HG03280 (cell line): ENCODE results near the gene PREX1.
"Not testable (repeated sequence)": the region's sequence is repeated elsewhere in the genome, so short reads cannot be mapped to it uniquely, and the experiment has no call there.

Experiments used
- ATAC-seq: cut with Tn5 transposase; IDR thresholded peaks from one replicate; pipeline ENCODE4 v1.9.1; 2021; ENCODE audit warnings: mild to moderate bottlenecking, moderate library complexity; ENCODE audit not compliant: unreplicated experiment

PREX1 gene

DNA sequence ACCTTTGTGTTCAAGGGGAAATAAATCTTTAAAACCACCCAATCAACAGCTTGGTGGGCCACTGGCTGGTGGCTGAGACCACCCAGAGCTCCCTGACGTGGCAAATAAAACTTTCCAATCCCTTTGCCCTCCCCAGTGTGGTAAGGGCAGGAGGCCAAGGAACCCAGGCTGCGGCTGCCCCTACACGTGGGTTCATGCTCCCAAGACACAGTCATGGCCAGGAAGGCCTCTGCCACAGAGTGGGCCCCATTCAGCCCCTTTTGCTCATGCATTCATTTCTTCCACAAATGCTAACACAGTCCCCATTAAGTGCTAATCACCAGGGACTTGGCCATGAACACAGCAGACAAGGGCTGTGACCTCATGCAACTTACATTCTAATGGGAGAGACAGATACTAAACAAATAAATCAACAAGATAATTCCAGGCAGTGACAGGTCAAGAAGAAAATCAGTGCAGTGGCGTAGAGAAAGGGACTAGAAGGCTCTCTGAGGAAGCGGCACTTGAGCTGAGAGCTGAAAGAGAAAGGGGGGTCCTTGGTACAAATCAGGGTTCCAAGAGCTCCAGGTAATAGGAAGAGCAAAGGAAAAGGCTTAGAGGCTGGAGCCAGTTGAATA, 13.8 kb downstream of the PREX1 start:
- no peak for ATAC-seq

DNA sequence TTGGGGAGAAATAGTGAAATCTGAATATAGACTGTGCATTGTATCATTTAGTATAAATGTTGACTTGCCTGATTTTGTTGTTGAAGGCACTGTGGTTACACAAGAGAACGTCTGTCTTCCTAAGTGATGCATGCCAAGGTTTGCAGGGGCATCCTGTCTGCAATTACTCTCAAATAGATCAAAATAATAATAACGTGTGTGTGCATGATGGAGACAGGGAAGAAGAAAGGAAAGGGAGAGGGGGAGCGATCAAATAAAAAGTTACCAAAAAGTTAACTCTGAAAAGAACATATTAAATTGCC, 14.4 kb downstream of the PREX1 start:
- no peak for ATAC-seq

DNA sequence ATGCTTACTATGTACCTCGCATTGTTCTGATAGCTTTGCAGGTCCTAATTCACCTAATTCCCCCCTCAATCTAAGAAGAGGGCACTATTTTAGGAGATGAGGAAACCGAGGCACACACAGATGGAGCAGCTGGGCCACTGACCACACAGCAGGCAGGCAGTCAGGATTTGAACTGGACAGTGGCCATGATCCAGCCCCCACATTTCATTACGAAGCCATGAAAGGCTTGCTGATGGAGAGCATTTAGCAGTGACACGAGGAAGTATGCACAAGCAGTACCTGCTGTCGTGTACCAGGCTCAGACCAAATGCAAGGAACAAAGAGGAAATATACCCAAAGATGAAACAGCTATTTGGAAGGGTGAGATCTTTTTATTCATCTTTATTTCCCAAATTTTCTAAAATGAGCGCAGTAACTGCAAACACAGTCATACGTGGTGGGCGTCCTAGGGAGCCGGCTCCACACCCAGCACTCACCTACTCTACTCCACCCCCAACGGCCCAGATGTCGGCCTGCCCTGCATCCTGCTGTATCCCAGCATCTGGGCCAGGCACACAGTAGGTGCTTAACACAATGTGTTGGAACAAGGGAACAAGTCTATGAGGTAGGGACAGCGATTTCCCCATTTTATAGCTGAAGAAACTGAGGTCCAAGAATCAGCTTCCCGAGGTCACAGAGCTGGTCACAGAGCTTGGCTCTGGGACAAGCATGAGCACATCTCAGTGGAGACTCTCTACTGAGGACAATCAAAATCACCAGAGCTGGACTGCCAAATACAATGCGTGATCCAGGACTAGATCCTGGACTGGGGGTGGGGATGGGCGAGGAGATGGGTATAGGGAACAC, 15.0 kb downstream of the PREX1 start:
- ATAC-seq: no peak

DNA sequence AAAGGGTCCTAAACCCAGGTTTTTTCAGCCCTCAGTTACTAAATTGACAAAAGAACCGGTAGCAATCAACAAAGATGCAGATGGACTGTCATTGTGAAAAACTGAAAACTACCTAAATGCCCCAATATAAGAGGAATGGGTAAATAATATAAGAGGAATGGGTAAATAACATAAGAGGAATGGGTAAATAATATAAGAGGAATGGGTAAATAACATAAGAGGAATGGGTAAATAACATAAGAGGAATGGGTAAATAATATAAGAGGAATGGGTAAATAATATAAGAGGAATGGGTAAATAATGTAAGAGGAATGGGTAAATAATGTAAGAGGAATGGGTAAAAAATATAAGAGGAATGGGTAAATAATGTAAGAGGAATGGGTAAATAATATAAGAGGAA, 15.7 kb downstream of the PREX1 start:
- not testable (repeated sequence) for ATAC-seq

DNA sequence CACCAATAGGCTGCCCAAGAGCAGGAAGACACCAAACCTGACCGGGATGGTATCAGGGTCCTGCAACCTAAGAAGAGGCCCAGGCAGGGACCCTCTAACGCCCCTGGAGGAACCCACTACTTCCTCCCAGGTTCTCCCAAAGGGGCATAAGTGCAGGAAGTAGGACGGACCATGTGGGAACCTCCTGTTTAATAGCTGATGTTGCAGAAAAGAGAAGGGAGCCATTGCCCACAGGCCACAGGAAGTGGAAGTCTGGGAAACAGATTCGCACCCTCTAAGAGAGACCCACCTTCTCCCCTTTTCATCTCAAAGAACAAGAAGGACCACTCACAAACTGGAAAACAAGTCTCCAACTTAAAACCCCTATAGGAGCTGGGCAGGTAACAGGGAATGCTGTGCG, 18.1 kb downstream of the PREX1 start:
- no peak for ATAC-seq

DNA sequence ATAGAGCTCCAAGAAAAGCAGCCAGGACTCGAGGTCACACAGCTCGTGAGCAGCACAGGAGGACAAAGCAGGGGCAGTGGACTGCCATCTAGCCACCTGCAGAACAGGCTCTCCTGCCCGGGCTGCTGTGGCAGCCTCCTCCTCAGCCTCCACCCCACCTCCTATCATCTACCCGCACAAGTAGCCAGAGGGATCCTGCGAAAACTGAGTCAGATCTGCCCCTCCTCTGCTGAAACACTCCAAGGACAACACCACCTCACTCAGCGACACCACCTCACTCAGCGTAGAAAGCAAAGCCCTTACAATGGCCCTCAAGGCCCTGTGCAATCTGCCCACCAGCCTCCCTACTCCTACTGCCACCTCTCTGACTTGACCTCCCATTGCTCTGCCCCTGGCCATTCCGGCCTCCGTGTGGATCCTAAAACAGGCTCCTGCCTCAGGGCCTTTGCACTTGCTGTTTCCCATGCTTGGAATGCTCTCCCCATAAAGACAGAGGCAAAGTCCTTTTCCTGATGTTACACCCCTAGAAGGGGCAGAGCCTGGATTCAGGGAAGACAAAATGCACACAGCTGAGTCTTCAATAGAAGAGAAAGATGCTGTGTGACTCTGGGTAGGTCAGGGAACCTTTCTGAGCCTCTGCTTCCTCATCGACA, 19.3 kb downstream of the PREX1 start:
- no peak for ATAC-seq

DNA sequence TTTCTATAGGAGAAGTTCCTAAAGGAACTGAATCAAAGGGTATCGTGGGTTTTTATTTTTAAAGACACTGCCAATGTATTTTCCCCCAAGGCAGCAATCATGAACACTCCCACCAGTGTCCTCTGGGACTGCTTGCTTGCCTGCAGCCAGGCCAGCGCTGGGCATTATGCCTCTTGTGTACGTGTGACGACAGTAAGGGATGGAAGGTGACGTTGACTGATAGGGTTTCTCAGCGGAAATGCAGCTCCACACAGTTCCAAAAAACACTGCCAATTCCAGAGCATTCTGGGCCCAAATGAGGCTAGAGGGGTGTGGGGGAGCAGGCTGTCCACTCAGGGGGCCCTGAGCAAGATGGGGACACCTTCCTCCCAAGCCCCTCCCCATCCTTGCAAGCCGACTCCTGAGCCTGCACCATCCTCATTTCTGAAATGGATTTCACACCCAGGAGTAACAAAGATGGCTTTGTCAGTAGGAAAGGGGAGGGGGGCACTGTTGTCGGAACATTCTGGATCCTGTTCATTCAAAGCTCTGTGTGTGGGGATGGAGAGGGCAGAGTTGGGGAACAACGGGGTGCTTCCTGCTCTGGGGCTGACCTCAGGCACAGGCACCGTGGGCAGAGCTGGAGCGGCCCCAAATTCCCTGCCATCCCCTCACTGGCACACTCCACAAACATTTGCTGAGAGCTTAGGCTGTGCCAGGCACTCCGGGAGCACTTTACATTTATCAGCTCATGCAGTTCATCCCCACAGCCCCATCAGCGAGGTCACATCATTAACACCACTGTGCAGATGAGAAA, 20.0 kb downstream of the PREX1 start:
- ATAC-seq: no peak

DNA sequence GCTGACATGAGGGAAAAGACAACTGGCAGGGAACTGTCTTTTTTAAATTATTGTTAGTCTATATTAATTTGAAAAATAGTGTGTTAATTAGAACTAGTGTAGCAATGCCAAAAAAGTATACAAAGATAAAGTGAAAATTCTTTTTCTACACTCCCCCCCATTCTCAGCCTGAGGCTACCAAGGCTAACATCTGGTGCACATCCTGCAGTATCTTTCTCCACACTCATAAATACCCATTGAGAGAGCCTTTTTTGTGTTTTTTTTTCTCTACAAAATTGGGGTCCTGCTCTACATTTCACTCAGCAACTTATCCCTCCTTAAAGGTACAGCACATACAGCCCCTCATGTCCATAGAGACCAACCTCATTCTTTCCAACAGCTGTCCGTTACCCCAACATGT, 20.7 kb downstream of the PREX1 start:
- no peak for ATAC-seq

DNA sequence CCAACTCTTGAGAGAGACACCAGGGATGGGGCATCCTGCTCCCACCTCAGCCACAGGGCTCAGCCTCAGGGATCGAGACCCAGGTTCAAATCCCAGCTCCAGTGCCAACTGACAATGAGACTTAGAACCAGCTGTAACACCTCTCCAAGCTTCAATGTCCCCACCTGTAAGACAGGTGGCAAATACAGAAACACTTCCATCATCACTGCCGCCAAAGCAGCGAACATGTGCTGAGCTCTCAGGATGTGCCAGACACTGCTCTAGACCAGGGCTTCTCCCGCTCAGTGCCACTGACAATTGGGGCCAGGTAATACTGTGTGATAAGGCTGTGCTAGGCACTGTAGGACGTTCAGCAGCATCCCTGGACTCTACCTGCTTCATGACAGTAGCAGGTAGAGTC, 22.1 kb downstream of the PREX1 start:
- no peak for ATAC-seq

DNA sequence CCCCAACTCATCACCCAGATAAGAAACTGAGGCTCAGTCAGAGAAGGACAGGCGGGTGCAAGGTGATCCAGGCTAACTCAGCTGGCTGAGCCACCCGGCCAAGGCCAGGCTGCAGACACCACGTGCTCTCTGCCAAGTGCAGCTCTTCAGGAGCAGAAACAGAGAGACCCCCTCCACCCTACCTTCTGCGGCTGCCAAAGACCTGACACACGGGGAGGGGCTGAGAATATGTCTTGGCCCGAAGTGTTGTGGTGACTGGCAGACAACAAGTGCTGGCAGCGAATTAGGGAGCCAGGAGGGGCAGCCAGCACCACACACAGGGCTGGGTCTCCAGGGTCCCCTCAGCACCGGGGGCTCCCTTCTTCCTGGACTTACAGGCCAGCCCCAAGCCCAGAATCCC, 22.5 kb downstream of the PREX1 start:
- ATAC-seq: no peak

DNA sequence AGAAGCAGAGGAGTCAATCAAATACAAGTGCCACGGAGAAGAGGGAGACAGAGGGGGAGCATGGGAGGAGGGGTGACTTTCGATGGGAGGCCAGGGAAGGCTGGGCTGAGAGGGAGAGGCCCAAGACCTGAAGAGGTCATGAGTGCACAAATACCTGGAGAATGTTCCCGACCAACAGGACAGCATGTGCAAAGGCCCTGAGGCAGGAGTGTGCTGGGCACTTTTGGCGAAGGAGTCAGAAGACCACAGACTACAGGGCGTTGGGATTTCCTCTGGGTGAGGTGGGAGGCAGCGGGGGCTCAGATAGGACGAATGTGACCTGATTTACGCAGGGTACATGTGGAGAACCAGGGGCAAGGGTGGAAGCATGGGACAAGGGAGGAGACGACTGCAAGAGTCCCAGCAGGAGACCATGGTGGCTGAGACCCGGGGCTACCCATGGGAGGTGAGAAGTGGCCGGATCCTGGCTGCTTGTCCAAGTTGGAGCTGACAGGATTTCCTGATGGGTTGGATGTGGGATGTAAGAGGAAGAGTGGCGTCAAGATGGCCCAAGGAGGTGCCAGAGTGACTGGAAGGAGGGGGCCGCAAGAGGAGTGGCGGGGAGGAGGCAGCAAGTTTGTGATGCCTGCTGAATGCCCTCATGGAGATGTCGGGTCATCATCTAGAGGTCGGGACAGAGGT, 23.4 kb downstream of the PREX1 start:
- ATAC-seq: no peak

DNA sequence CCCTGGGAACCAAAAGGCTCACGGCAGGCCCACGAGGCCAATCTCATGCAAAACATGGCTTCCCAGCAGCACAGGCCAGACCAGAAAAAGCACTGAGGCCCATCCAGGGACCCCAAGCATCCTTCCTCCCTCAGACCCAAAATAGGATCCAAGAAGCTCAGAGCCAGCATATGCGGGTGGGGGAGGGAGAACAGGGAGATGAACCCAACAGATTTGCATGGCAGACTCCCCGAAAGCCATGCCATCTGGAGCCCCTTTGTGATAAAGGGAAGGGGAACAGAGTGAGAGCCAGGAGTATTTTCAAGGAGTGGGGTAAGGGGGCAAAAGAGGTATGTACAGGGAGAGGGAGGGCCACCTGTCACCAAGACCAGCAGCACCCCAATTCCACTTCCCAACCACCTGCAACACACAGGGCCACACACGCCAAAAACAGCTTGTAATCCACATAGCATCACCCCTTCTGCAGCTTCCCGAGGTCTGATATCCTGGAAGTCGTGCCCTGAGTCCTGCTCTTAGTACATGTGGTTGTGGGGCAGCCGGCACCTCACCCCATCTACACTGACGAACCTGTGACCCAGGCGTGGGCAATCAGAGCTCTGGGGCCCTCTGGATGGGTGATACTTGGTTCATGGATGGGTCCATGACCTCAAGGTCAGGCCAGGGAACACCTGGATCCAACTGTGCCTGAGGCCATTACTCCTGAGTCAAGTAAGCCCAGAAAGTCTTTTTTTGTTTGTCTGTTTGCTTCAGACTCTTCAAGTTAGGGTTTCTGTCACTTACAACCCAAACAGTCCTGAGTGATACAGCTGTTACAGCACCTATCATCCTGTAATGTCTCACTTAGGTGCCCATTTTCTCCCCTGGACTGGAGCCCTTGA, 24.4 kb downstream of the PREX1 start:
- no peak for ATAC-seq

DNA sequence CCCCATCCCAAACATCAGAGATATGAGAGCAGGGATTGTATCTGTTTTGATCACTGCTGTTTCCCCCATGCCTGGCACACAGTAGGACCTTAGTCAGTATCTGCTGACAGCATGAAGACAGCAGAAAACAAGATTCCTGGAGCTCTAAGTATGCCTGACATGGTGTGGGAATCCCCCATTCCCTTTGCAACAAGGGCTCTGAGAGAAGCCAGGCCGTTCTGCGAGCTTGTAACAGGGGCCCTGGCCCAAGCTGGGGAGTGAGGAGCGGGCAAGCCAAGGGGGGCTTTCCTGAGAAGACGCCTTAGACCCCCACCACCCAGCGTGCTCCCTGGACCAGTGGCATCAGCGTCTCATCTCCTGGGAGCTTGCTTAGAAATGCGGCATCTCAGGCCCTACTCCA, 25.2 kb downstream of the PREX1 start:
- no peak for ATAC-seq

DNA sequence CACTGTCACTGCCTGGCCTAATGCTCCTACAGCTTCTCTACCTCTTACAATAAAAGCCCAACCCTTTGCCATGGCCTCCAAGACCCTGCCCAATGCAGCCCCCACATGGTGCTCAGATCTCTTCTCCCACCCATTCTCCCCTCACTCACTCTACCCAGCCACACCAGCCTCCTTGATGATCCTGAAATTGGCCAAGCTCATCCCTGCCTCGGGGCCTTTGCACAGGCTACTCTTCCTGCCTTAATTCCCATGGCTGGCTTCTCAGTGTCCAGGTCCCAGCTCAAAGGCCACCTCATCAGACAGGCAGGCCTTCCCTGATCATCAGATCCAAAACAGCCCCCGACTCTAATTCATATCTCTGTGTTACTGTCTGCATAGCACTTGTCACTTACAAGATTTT, 25.6 kb downstream of the PREX1 start:
- no peak for ATAC-seq

DNA sequence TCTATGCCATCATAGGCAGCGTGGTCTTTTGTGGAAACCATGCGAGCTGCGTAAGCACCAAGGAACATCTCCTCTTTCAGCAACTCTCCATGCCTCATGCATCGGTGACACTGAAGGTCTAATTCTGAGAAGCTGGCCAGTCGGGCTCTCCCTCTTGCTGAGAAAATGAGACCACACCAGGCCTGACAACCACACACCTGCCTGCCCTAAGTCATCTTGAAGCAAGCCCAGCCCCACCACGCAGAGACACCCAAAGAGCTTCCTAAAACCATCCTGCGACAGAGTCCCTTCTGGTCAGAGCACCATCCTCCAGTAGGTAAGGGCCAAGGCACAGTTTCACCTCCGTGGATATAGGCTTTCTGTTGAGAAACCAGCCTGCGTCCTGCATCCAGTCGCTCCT, 26.6 kb downstream of the PREX1 start:
- no peak for ATAC-seq

DNA sequence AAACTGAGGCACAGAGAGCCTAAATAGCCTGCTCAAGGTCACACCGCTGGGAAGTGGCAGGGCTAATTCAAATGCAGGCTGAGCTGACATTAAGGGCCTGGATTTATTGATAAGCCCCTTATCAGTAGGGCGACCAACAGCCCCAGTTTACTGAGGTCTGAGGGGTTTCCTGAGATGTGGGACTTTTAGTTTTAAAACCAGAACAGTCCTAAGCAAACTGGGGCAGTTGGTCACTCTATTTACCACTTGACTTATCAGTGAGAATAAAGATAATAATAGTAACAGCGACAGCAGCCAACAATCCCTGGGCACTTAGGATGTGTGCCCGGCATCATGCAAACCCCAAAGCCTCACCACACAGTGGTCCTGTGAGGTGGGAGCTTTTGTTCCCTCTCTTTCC, 27.6 kb downstream of the PREX1 start:
- no peak for ATAC-seq

DNA sequence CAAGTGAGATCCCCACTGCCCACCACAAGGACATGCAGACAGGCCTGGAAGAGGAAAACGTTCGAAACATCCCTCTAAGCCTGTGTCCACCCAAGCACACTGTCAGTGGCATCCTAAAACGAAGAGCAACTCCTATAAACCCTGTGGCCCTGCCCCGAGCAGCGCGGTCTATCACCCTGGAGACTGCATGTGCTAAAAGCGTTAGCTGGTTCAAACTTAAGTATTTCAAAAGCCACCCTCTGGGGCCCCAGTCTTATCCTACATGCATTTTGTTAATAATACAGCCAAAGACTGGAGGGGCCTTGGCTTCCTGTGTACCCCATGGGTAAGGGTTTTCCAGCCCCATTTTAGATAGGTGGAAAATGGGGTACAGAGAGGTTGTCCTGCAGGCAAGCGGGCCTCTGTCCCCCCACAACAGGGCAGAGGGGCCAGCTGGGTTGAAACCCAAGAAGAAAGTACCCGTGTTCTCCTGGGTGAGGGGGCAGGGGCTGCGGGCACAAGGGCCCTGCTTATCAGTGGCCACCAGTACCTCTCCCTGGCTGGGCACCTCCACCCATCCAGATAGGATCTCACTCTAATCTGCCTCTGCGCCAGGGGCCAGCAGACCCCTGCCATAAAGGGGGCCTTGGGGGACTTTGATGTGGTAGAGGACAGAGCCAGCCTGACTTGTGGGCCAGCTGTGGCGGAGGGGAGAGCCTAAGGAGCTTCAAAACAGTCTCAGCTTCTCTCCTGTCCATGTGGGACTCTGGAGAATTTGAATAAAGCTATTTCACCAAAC, 28.3 kb downstream of the PREX1 start:
- no peak for ATAC-seq

DNA sequence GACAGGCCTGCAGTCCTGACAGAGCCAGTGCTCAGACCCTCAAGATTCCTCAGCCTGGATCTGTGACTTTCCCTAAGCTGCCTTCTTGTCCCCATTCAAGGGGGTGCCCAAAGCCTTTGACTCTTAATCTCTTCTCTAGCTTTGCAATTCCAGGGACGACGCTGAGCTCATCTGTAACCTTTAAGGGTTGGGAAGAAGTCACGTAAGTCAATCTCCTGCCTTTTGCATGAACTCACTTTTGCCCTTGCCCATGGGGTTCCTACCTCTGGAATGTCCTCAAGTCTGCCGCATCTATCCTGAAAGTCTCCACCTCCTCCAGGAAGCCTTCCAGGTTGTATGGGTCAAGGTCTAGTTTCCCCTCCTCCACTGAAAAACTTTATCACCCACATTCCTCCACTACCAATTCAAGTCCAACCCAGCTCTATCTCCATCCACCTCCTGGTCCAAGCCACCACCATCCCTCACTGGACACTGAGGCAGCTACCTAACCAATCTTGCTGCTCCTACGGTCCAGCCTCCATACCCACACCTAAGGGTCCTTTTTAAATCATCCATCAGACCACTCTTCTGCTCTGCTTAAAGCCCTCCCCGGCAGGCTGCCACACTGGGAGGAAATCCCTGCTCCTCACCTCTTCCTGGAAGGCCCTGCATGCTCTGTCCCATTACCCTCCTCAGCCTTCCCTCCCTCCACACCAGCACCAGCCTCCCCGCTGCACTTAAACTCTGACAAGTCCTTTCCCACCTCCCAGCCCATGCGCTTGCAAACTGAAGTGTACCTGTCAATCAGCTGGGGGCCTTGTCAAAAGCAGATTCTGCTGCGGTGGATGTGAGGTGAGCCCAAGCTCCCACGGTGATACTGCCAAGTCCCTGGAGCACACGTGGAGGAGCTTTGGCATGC, 29.7 kb downstream of the PREX1 start:
- ATAC-seq: no peak
